M059J (cell line): Measurements from ENCODE around the gene RELL1. TPM values are rescaled to one million over a fixed set of nuclear protein-coding genes. Genes with fewer than 3 reads are reported as not detected.
A peak's percentile ranks its signal among the peaks of the same experiment; 100 is the strongest.

ENCODE experiments used
- DNase-seq: peaks from one replicate; pipeline ENCODE4 v3.0.0-alpha.2; 2012; ENCODE audit warnings: low read depth
- total RNA-seq: library from RNA; depleted of rRNA; stranded (reverse); fragments of >200 nt; shearing (Covaris generic); gene quantifications from 2 replicates; pipeline ENCODE4 v1.2.3, GENCODE V29; 2014

Gene RELL1
- total RNA-seq, 1 experiment from 2014 or later, result 46.7 TPM

GRCh38 chr4:37666625-37667071, 19.5 kb downstream of the RELL1 start:
- peak; percentile 96 for DNase-seq

- DNase-seq, result no peak
These were observed 20.5 kb downstream of the RELL1 start for GRCh38 chr4:37665333-37666320.

- no peak for DNase-seq
These were observed 21.5 kb downstream of the RELL1 start for GRCh38 chr4:37664696-37665095.

- no peak for DNase-seq
These were observed 22.6 kb downstream of the RELL1 start for GRCh38 chr4:37663552-37663951.

- peak; percentile 50 for DNase-seq
These were observed 23.2 kb downstream of the RELL1 start for GRCh38 chr4:37662861-37663390.

GRCh38 chr4:37662251-37662650, 23.9 kb downstream of the RELL1 start:
- no peak for DNase-seq

GRCh38 chr4:37661772-37662171, 24.4 kb downstream of the RELL1 start:
- peak; percentile 31 for DNase-seq

- no peak for DNase-seq
These were observed 26.5 kb downstream of the RELL1 start for GRCh38 chr4:37659696-37660095.

GRCh38 chr4:37656649-37657048, 29.5 kb downstream of the RELL1 start:
- no peak for DNase-seq

GRCh38 chr4:37653601-37654000, 32.6 kb downstream of the RELL1 start:
- DNase-seq, result peak; percentile 90

- peak; percentile 34 for DNase-seq
These were observed 33.2 kb downstream of the RELL1 start for GRCh38 chr4:37652747-37653527.

- DNase-seq, result no peak
These were observed 34.3 kb downstream of the RELL1 start for GRCh38 chr4:37651781-37652377.

GRCh38 chr4:37650481-37650880, 35.7 kb downstream of the RELL1 start:
- no peak for DNase-seq

GRCh38 chr4:37649268-37649667, 36.9 kb downstream of the RELL1 start:
- DNase-seq, result no peak

GRCh38 chr4:37648084-37648817, 37.9 kb downstream of the RELL1 start:
- peak; percentile 96 for DNase-seq

- no peak for DNase-seq
These were observed 39.9 kb downstream of the RELL1 start for GRCh38 chr4:37646247-37646646.

- DNase-seq, result no peak
These were observed 40.4 kb downstream of the RELL1 start for GRCh38 chr4:37645736-37646135.

- DNase-seq, result no peak
These were observed 41.2 kb downstream of the RELL1 start for GRCh38 chr4:37644962-37645361.

- no peak for DNase-seq
These were observed 44.0 kb downstream of the RELL1 start for GRCh38 chr4:37641886-37642849.

GRCh38 chr4:37641352-37641751, 44.8 kb downstream of the RELL1 start:
- DNase-seq, result no peak
